GM18909 (cell line): Measurements from ENCODE around the gene SLC8B1.

Source experiments
- ATAC-seq: cut with Tn5 transposase; IDR thresholded peaks from one replicate; pipeline ENCODE4 v1.9.1; 2021; ENCODE audit warnings: mild to moderate bottlenecking; ENCODE audit not compliant: unreplicated experiment, poor library complexity

The SLC8B1 gene

GRCh38 chr12:113334786-113335539 lies at the start of gene SLC8B1:
TSS of gene SLC8B1 (minus strand) at chr12:113335109. CDS start at chr12:113332878, 2,231 bp downstream.
- peak; percentile 88 for ATAC-seq

DNA sequence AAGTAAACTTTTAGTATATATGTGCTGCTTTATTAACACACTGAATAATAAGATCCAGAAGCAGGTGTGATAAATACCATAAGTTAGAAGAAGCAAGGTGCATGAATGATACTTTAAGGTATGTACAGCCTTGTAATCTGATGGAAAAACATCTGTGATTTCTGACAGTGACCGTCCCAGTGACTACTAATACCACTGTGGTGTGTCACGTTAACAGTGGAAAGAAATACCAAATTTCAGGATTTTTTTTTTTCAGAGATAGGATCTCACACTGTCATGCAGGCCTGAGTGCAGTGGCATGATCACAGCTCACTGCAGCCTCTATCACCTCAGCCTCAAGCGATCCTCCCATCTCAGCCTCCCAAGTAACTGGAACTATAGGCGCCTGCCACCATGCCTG lies 47.3 kb upstream of the SLC8B1 start:
- no peak for ATAC-seq

DNA sequence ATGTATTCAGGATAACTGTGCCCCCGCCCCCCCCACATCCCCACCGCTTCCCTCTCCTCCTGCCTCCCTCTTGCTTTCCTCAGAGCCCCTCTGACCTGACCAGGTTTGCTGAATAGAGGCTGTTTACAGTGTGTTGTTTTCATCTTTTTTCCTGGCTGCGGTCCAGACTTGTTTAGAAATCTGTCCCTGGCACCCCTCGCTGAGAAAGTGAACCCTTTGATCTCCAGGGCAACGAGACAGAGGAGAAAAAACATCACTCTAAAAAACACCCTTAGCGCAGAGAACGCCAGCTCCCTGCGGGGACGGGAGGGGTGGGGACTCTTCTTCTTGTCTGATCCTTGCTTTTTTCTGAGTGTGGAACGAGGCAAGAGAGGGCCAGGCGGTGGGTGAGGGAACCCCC lies 46.3 kb upstream of the SLC8B1 start:
- ATAC-seq = no peak

DNA sequence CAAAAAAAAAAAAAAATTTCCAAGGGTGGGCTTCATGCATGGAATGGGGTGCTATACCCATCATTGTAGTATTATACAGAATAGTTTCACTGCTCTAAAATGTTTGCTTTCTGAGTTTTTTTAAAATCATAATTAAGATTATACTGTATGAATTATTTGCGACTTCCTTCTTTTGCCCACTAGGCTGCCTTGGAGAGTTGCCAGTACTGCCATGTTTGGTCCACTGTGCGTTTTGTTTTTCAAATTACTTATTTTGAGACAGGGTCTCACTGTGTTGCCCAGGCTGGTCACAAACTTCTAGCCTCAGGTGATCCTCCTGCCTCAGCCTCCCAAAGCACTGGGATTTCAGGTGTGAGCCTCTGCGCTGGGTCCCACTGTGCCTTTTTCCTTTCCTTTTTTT lies 43.4 kb upstream of the SLC8B1 start:
- no peak for ATAC-seq

DNA sequence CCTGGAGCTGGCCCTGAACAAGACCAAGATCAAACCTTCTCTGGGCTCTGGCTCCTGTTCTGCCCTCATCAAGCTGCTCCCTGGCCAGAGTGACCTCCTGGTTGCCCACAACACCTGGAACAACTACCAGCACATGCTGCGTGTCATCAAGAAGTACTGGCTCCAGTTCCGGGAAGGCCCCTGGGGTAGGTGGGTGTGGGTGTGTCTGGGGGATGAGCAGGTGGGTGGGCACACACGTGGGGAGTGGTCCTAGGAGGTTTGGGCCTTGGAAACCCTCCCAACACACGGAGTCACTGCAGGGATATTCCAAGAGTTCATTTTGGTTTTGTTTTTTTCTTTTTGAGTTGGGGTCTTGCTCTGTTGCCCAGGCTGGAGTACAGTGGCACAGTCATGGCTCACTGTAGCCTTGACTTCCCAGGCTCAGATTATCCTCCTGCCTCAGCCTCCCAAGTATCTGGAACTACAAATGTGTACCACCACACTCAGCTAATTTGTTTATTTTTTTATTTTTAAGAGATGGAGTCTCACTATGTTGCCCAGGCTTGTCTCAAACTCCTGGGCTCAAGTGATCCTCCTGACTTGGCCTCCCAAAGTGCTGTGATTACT lies 40.0 kb upstream of the SLC8B1 start:
- no peak for ATAC-seq

DNA sequence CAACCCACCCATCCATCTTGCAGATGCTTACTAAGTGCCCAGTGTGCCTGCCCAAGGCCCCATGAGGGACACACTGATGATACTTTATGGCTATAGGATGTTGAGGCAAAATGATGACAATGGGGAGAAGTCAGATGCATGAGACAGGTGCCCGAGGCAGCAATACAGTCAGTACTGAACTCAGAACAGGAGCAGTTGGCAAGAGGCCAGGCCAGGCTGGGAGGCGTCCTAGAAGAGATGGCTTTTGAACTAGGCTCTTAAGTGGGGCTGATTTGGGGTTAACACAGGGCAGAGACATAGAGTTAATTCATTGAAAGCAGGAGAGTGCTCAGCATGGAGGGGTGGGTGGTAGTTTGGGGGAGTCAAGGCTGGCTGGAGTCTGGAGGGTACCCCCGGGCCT lies 39.1 kb upstream of the SLC8B1 start:
- no peak for ATAC-seq

DNA sequence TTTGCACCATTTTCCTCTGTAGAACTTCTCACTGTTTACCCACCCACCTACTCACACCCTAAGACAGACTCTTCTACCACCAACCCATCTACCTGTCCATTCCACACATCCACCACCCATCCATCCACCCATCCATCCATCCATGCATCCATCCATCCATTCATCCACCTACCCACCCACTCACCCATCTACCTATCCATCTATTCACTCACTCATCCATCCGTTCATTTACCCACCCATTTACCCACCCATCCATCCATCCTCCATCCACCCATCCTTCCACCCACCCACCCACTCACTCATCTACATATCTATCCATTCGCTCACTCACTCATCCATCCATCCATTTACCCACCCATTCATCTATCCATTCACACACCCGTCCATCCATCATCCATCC lies 38.5 kb upstream of the SLC8B1 start:
- ATAC-seq = no peak

DNA sequence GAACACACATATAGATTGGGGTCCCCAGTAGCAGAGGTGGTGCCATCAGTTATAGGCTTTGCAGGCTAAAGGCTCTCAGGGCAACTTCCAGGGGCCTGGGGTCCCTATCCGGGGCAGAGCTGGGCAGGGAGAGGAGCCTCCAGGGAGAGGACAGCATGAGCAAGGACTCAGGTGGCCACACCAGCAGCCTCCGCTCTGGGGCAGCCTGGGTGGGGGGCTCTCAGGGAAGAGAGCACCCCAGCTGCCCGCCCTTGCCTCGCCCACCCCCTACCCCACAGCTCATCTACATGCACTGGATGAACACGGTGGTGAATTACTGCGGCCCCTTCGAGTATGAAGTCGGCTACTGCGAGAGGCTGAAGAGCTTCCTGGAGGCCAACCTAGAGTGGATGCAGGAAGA lies 37.5 kb upstream of the SLC8B1 start:
- ATAC-seq = no peak

DNA sequence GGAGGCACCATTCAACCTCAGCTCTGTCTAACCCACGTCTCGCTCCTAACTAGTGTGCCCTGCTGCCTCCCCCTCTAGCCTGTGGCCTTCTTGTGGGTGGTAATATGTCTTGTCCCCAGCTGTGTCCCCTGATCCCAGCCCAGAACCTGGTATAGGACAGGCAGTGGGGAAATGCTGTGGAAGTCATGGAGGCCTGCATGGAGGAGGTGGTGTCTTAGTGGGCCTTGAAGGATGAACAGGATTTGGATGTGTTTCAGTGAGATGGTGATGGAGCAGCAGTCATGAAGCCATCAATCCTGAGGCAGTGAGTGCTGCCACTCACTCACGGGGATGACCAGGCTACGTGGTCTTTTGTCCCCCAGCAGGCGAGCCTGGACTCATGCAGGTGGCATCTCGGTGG lies 36.9 kb upstream of the SLC8B1 start:
- ATAC-seq = no peak

GRCh38 chr12:113370923-113371682 lies 36.2 kb upstream of the SLC8B1 start:
- no peak for ATAC-seq

DNA sequence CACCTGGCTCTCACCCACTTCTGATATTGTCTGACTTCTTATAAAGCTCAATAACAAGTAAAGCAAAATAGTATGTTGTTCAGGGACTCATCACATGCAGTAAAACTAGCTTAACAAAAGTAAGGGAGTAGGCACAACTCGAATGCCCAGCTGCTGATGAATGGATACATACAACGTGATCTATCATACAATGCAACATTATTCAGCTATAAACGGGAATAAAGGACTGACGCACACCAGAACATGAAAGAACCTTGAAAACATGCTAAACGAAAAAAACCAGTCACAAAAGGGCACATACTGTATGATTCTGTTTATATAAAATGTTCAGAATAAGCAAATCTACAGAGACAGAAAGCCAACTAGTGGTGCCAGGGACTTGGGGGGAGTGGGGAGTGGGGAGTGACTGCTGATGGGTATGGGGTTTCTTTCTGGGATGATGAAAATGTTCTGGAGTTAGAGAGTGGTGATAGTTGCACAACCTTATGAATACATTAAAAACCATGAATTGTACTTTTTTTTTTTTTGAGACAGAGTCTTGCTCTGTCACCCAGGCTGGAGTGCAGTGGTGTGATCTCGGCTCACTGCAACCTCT lies 34.6 kb upstream of the SLC8B1 start:
- ATAC-seq = no peak

- ATAC-seq = no peak
Measured at GRCh38 chr12:113368331-113368730, 33.4 kb upstream of the SLC8B1 start.

- no peak for ATAC-seq
Measured at GRCh38 chr12:113366827-113367226, 31.9 kb upstream of the SLC8B1 start.

GRCh38 chr12:113365639-113366395 lies 30.9 kb upstream of the SLC8B1 start:
- ATAC-seq = no peak

DNA sequence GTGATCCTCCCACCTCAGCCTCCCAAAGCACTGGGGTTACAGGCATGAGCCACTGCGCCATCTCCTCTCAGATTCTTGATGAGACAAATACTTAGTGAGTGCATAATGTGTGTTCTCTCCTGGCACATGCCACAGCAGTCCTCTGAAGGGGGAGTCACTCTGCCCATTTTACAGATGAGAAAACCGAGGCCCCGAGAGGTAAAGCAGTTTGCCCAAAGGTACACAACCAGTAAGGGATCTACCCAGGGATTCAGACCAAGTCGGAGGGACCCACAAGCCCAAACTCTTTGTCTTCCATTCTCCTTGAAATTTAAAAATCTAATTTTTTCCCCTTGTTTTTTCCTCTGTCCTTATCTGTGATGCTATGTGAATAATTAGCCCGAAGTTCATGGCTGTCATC lies 29.8 kb upstream of the SLC8B1 start:
- ATAC-seq = no peak

DNA sequence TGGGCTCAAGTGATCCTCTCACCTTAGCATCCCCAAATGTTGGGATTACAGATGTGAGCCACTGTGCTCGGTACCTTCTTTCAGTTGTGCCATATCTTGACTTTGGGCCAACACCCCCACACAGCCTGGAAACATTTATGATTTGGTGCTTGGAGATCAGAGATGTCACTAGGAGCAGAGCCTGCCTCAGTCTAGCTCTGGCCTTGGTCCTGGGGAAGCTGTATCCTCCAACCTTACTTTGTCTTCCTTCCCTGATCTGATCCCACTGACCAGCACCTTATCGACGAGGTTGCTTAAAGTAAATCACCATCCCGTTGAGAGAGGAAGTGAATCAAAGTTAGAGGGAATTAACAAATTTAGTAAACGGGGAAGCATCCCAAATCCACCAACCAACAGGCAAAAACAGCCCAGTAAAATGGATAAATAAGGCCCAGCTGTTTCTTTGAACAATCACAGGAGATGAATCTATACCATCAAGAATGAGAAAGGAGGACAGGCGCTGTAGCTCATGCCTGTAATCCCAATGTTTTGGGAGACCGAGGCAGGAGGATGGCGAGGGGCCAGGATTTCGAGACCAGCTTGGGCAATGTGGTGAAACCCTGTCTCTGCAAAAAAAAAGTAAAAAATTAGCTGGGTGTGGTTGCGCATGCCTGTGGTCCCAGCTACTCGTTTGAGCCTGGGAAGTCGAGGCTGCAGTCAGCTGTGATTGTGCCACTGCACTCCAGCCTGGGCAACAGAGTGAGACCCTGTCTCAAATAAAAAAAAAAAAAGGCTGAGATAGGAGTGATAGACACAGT lies 26.9 kb upstream of the SLC8B1 start:
- ATAC-seq = no peak

DNA sequence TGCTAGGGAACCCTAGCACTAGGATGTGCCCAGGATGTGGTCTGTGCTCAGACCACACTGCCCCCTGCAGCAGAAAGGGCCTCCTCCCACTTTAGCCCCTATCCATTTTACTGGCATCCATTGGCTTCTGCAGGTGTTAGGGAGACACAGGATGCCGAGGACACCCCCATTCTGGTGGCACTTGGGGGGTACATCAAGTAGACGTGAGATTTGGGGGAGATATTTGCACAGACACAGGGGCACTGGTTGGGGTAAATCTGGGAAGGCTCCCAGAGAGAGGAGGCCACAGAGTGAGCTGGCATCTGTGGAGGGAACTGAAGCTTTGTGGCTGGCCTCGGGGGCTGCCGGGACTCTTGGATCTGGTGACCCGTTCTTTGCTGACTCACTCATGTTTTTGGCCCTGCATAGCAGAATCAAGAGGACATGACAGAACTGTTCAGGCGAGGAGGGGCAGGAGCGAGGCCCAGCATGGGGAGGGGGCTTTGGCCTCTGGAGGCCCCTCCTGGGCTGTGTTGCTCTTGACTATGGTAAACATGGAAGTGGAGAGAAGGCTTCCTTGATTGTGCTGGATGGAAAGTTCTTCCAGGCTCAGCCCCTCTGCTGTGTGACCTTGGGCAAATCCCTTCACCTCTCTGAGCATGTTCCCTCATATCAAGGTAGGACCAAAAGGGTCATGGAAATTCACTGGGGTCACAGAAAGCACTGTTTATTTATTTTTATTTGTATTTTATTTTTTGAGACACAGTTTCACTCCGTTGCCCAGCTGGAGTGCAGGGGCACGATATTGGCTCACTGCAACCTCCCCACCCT lies 25.2 kb upstream of the SLC8B1 start:
- no peak for ATAC-seq

DNA sequence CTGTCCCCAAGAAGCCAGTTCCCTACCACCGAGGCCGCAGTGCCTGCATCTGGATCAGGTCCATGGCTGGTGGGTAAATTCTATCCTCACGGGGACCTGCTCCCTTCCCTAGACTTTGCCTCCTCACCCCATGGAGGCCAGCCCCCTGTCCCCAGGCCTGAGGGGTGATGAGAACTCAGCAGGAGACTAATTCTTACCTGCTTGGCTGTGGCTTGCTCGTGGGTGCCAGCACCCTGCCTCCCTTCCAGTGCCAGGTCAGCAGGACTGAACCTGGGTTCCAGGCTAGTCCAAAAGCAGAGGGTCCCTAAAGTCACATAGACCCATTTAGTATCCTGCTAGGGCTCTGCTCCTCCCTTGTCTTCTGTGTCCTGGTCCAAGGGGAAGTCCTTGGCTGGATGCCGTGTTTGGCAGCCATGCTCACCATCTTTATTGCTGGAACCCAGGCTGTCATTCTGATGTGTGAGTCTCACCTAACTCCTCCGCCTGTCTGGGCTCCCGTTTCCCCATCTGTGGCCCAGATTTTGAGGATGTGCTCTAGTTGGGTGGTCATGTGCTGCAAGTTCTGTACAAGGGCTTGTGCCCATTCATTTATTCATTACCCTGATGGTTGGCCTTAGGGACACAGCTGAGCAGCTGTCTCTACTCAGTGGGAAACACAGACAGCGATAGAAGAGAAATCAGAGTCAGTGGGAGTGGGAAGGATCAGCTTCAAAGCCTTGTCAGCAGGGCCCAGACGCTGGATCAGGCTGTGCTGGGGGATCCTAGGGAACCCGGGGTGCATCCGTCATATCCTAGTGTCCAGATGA lies 24.4 kb upstream of the SLC8B1 start:
- ATAC-seq = no peak
